ENCODE results near the gene ARHGEF1.
A peak's percentile ranks its signal among the peaks of the same experiment; 100 is the strongest.

ARHGEF1 gene

DNA sequence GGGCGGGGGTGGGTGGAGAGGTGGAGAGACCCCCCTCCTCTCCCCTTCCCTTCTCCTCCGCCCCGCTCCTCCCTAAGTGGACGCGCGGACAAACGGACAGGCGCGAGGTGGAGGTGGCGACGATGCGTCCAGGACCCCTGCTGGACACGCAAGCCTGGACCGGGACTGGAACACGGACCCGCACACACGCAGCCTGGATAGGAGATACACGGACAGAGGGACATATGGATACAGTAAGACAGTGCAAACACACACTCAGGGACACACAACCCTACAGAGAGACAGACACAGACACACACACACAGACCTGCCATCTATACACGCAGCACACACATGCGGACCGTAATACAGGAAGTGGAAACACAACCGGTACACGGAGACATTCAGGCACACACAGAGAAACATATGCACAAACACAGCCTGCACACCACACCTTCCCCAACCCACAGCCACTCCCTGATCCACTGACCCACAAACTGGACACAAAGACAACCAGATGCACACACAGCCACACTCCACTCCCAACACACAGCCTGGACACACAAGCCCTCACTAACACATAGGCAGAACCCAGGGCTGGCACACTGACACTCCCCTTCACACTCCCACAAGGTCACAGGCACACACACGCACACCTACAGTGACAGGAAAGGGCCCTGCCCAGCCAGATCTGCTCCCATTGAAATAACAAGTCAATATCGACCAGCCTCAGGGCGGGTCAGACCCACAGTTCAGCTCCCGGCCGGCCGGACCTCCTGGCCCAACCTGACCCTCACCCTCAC lies 46.0 kb downstream of the ARHGEF1 start:
- Histone ChIP-seq H3K27ac (ENCODE audit: low read depth, low read length) (no peak overlapping the region), H2BK5ac (ENCODE audit: low read depth, low read length, poor library complexity) (no peak overlapping the region), H3K79me1 (ENCODE audit: low read length) (no peaks in the 10 kb centered on the region), H3K14ac (ENCODE audit: low read length) (no peak overlapping the region), H2BK12ac (ENCODE audit: low read length) (no peak overlapping the region), H2AK5ac (ENCODE audit: low read length) (no peak overlapping the region), H2BK120ac (ENCODE audit: insufficient read depth, low read length, poor library complexity) (no peak overlapping the region), H4K12ac (ENCODE audit: low read depth, low read length) (no peak overlapping the region), H4K91ac (ENCODE audit: low read depth, low read length) (no peak overlapping the region), H3K9ac (ENCODE audit: low read length) (no peak overlapping the region), H2AFZ (ENCODE audit: insufficient read depth, low read length, poor library complexity) (no peak overlapping the region), H3K4me2 (ENCODE audit: low read length) (peak overlapping the region; percentile 4), H4K8ac (ENCODE audit: low read depth, low read length) (no peak overlapping the region), H3K79me2 (ENCODE audit: control insufficient read depth, insufficient read depth, low read length, poor library complexity) (no peaks in the 10 kb centered on the region), H3K4ac (ENCODE audit: low read depth, low read length) (no peak overlapping the region), H3K27me3 (ENCODE audit: insufficient read depth, low read length) (peaks cover 87% of the 10 kb centered on the region), H3K18ac (ENCODE audit: low read length) (no peak overlapping the region), H3K36me3 (ENCODE audit: control insufficient read depth in 1 of 2, insufficient read depth in 2 of 2, low read length in 2 of 2) (no peaks in the 10 kb centered on the region), H3K4me3 (ENCODE audit: low read depth, low read length) (peak overlapping the region; percentile 56), H3K9me3 (ENCODE audit: insufficient read depth, low read depth, low read length) (peaks cover 20% of the 10 kb centered on the region), H3K23ac (ENCODE audit: low read length) (peak overlapping the region; percentile 95), H3K4me1 (ENCODE audit: control insufficient read depth in 1 of 2, insufficient read depth in 2 of 2, low read length in 2 of 2) (peaks cover 0 to 5% of the 10 kb centered on the region in 2 experiments)
- no peak for DNase-seq
- WGBS (ENCODE audit: extremely low coverage, insufficient coverage, insufficient read length) = no CpG with 5 or more reads among the region's 29 CpGs

GRCh38 chr19:41929536-41930071 lies 46.6 kb downstream of the ARHGEF1 start:
- no peaks in the 10 kb centered on the region for H3K79me1 ChIP-seq (ENCODE audit: low read length)
- no peak for DNase-seq
- no peak overlapping the region for H3K27ac ChIP-seq (ENCODE audit: low read depth, low read length)
- H3K14ac ChIP-seq (ENCODE audit: low read length) = no peak overlapping the region
- no peak overlapping the region for H3K4me3 ChIP-seq (ENCODE audit: low read depth, low read length)
- peaks cover 16% of the 10 kb centered on the region for H3K9me3 ChIP-seq (ENCODE audit: insufficient read depth, low read depth, low read length)
- no CpG with 5 or more reads among the region's 14 CpGs for WGBS (ENCODE audit: extremely low coverage, insufficient coverage, insufficient read length)
- no peak overlapping the region for H3K23ac ChIP-seq (ENCODE audit: low read length)
- no peak overlapping the region for H3K4me2 ChIP-seq (ENCODE audit: low read length)
- no peak overlapping the region for H2AFZ ChIP-seq (ENCODE audit: insufficient read depth, low read length, poor library complexity)
- H4K8ac ChIP-seq (ENCODE audit: low read depth, low read length) = no peak overlapping the region
- peaks cover 82% of the 10 kb centered on the region for H3K27me3 ChIP-seq (ENCODE audit: insufficient read depth, low read length)
- no peak overlapping the region for H4K91ac ChIP-seq (ENCODE audit: low read depth, low read length)
- peaks cover 0 to 5% of the 10 kb centered on the region in 2 experiments for H3K4me1 ChIP-seq (ENCODE audit: control insufficient read depth in 1 of 2, insufficient read depth in 2 of 2, low read length in 2 of 2)
- no peak overlapping the region for H3K4ac ChIP-seq (ENCODE audit: low read depth, low read length)
- no peak overlapping the region for H2BK5ac ChIP-seq (ENCODE audit: low read depth, low read length, poor library complexity)
- no peak overlapping the region for H2BK120ac ChIP-seq (ENCODE audit: insufficient read depth, low read length, poor library complexity)
- no peaks in the 10 kb centered on the region for H3K36me3 ChIP-seq (ENCODE audit: control insufficient read depth in 1 of 2, insufficient read depth in 2 of 2, low read length in 2 of 2)
- no peak overlapping the region for H2AK5ac ChIP-seq (ENCODE audit: low read length)
- H3K9ac ChIP-seq (ENCODE audit: low read length) = no peak overlapping the region
- H4K12ac ChIP-seq (ENCODE audit: low read depth, low read length) = no peak overlapping the region
- no peak overlapping the region for H3K18ac ChIP-seq (ENCODE audit: low read length)
- no peaks in the 10 kb centered on the region for H3K79me2 ChIP-seq (ENCODE audit: control insufficient read depth, insufficient read depth, low read length, poor library complexity)
- H2BK12ac ChIP-seq (ENCODE audit: low read length) = no peak overlapping the region

DNA sequence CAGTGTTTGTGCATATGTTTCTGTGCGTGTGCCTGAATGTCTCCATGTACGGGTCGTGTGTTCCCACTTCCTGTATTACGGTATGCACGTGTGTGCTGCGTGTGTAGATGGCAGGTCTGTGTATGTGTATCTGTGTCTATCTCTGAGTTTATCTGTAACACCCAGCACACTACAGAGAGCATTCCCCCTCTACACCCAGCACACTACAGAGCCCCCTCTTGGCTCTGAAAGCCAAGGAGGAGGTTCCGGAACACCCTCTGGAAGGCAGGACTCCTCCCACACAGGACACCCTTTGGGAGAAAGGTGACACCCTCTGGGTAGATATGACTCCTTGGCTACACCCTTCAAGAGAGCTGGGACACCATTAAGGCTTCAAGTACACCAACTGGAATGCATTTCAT lies 47.3 kb downstream of the ARHGEF1 start:
- no peak overlapping the region for H3K4me3 ChIP-seq (ENCODE audit: low read depth, low read length)
- no peak overlapping the region for H3K4me2 ChIP-seq (ENCODE audit: low read length)
- H2BK120ac ChIP-seq (ENCODE audit: insufficient read depth, low read length, poor library complexity) = no peak overlapping the region
- no peak overlapping the region for H3K18ac ChIP-seq (ENCODE audit: low read length)
- H3K14ac ChIP-seq (ENCODE audit: low read length) = no peak overlapping the region
- H2BK12ac ChIP-seq (ENCODE audit: low read length) = no peak overlapping the region
- no CpG with 5 or more reads among the region's 7 CpGs for WGBS (ENCODE audit: extremely low coverage, insufficient coverage, insufficient read length)
- peak overlapping the region; percentile 74 for H3K23ac ChIP-seq (ENCODE audit: low read length)
- H3K9me3 ChIP-seq (ENCODE audit: insufficient read depth, low read depth, low read length) = peaks cover 16% of the 10 kb centered on the region
- H3K9ac ChIP-seq (ENCODE audit: low read length) = no peak overlapping the region
- no peak overlapping the region for H4K91ac ChIP-seq (ENCODE audit: low read depth, low read length)
- H3K79me1 ChIP-seq (ENCODE audit: low read length) = no peaks in the 10 kb centered on the region
- no peaks in the 10 kb centered on the region for H3K36me3 ChIP-seq (ENCODE audit: control insufficient read depth in 1 of 2, insufficient read depth in 2 of 2, low read length in 2 of 2)
- H2AFZ ChIP-seq (ENCODE audit: insufficient read depth, low read length, poor library complexity) = no peak overlapping the region
- no peak for DNase-seq
- H3K79me2 ChIP-seq (ENCODE audit: control insufficient read depth, insufficient read depth, low read length, poor library complexity) = no peaks in the 10 kb centered on the region
- no peak overlapping the region for H4K12ac ChIP-seq (ENCODE audit: low read depth, low read length)
- H3K4me1 ChIP-seq (ENCODE audit: control insufficient read depth in 1 of 2, insufficient read depth in 2 of 2, low read length in 2 of 2) = peaks cover 0 to 5% of the 10 kb centered on the region in 2 experiments
- peaks cover 78% of the 10 kb centered on the region for H3K27me3 ChIP-seq (ENCODE audit: insufficient read depth, low read length)
- no peak overlapping the region for H3K27ac ChIP-seq (ENCODE audit: low read depth, low read length)
- no peak overlapping the region for H2AK5ac ChIP-seq (ENCODE audit: low read length)
- no peak overlapping the region for H3K4ac ChIP-seq (ENCODE audit: low read depth, low read length)
- H2BK5ac ChIP-seq (ENCODE audit: low read depth, low read length, poor library complexity) = no peak overlapping the region
- no peak overlapping the region for H4K8ac ChIP-seq (ENCODE audit: low read depth, low read length)

GRCh38 chr19:41930926-41931592 lies 48.1 kb downstream of the ARHGEF1 start:
- H3K79me2 ChIP-seq (ENCODE audit: control insufficient read depth, insufficient read depth, low read length, poor library complexity) = no peaks in the 10 kb centered on the region
- H3K4me3 ChIP-seq (ENCODE audit: low read depth, low read length) = no peak overlapping the region
- no CpG with 5 or more reads among the region's 17 CpGs for WGBS (ENCODE audit: extremely low coverage, insufficient coverage, insufficient read length)
- H3K9me3 ChIP-seq (ENCODE audit: insufficient read depth, low read depth, low read length) = peaks cover 15% of the 10 kb centered on the region
- H3K27me3 ChIP-seq (ENCODE audit: insufficient read depth, low read length) = peaks cover 74% of the 10 kb centered on the region
- no peak overlapping the region for H3K4me2 ChIP-seq (ENCODE audit: low read length)
- no peak overlapping the region for H2AFZ ChIP-seq (ENCODE audit: insufficient read depth, low read length, poor library complexity)
- peaks cover 0 to 5% of the 10 kb centered on the region in 2 experiments for H3K4me1 ChIP-seq (ENCODE audit: control insufficient read depth in 1 of 2, insufficient read depth in 2 of 2, low read length in 2 of 2)
- no peak overlapping the region for H3K14ac ChIP-seq (ENCODE audit: low read length)
- no peak overlapping the region for H3K4ac ChIP-seq (ENCODE audit: low read depth, low read length)
- H2AK5ac ChIP-seq (ENCODE audit: low read length) = no peak overlapping the region
- no peak overlapping the region for H3K9ac ChIP-seq (ENCODE audit: low read length)
- no peaks in the 10 kb centered on the region for H3K79me1 ChIP-seq (ENCODE audit: low read length)
- H4K12ac ChIP-seq (ENCODE audit: low read depth, low read length) = no peak overlapping the region
- no peak overlapping the region for H3K27ac ChIP-seq (ENCODE audit: low read depth, low read length)
- no peak overlapping the region for H2BK12ac ChIP-seq (ENCODE audit: low read length)
- H3K23ac ChIP-seq (ENCODE audit: low read length) = no peak overlapping the region
- H4K8ac ChIP-seq (ENCODE audit: low read depth, low read length) = no peak overlapping the region
- no peaks in the 10 kb centered on the region for H3K36me3 ChIP-seq (ENCODE audit: control insufficient read depth in 1 of 2, insufficient read depth in 2 of 2, low read length in 2 of 2)
- H4K91ac ChIP-seq (ENCODE audit: low read depth, low read length) = no peak overlapping the region
- no peak for DNase-seq
- no peak overlapping the region for H2BK5ac ChIP-seq (ENCODE audit: low read depth, low read length, poor library complexity)
- H2BK120ac ChIP-seq (ENCODE audit: insufficient read depth, low read length, poor library complexity) = no peak overlapping the region
- no peak overlapping the region for H3K18ac ChIP-seq (ENCODE audit: low read length)
